ENCODE data around the gene GPN2.
A peak's percentile ranks its signal among the peaks of the same experiment; 100 is the strongest.

GPN2 gene

GRCh38 chr1:26831546-26832248 lies 58.4 kb downstream of the GPN2 start:
- no peak for DNase-seq (ENCODE audit: low spot score)

DNA sequence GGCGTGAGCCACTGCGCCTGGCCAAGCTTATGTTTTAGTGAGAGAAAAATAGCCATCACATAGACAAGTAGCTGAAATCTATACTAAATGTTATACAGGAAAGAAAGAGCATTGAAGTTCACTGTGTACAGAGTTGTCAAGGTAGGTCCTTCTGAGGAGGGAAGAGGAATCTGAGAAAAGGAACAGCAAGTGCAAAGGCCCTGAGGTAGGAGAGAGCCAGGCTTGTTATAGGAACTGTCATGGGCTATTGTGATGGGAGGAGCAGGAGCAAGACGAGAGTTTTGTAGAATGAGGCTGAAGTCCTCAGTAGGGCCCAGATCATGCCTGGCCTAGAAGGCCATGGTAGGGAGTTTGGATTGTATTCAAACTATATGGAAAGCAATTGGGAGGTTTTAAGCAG lies 59.0 kb downstream of the GPN2 start:
- no peak for DNase-seq (ENCODE audit: low spot score)

DNA sequence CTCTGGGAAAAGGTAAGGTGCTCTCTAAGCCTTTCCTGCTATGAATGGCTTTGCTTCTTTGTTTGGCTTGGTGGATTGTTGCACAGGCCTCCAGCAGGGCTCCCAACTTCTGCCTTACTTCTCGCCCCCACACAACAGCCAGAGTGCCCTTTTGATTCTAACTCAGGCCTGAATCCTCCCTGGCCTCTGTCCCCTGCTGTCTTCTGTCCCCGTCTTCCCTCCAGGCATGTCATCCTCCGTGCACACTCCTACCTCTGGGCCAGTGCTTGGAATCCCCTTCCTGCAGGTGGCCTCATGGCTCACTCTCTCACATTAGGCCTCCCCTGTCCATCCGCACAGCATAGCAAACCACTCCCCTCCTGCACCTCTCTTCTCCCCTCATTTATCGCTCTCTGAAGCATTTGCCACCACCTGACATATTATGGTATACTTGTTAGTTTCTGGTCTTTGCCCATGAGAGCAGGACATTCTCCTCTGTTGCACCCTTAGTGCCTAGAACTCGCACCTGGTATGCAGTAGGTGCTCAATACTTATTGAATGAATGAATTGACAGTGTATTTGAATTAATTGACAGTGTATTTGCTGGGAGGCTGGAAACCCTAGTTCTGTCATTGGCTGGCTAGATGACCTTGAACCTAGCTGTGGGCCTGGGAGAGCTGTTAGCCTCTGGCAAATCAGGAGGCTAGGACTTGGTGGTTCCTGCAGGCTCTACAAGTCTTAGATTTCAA lies 60.7 kb downstream of the GPN2 start:
- no peak for DNase-seq (ENCODE audit: low spot score)

DNA sequence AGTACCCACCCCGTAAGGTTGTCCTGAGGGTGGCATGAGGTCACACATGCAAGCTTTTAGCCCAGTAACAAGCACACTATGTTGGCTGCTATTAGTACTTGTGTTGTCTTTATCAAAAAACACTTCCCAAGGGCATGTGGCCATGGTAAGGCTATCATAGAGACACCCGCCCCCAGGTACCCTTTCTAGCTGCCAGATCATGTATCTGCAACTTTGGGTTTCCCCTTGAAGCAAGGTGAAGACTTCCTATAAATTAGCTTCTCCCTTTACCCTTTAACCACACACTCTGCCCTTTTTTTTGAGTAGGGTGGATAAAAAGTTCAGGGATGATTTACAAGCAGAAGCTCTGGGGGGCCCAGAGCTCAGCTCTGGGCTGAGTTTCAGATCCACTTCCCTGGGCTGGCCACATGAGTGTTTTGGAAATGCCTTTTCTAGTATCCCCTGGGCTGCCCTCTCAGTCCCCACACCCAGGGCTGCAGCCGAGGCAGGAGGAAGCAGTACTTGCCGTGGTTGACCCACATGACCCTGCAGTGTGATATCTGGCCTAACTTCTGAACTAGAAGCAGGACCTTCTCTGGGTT lies 61.6 kb downstream of the GPN2 start:
- DNase-seq (ENCODE audit: low spot score) = no peak

DNA sequence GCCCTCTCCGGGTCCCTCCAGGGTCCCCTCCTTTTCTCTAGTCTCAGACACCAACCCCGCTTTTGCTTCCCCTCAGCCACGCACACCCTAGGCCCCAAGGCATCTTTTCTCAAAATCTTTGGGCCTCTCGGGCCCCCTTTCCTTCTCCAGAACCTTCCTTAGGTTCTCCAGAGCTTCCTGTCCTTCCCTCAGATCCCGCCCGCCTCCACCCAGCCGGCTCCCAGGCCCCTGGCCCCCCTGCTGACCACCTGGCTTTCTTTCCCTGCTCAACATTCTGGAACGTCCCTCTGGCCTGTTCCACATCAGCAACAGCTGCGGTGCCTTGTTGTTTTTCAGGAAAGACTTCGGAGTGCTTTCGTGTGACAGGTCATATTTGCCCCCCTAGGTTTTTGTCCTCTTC lies 62.4 kb downstream of the GPN2 start:
- no peak for DNase-seq (ENCODE audit: low spot score)

- DNase-seq (ENCODE audit: low spot score) = no peak
Measured at GRCh38 chr1:26827106-26827604, 62.9 kb downstream of the GPN2 start.

DNA sequence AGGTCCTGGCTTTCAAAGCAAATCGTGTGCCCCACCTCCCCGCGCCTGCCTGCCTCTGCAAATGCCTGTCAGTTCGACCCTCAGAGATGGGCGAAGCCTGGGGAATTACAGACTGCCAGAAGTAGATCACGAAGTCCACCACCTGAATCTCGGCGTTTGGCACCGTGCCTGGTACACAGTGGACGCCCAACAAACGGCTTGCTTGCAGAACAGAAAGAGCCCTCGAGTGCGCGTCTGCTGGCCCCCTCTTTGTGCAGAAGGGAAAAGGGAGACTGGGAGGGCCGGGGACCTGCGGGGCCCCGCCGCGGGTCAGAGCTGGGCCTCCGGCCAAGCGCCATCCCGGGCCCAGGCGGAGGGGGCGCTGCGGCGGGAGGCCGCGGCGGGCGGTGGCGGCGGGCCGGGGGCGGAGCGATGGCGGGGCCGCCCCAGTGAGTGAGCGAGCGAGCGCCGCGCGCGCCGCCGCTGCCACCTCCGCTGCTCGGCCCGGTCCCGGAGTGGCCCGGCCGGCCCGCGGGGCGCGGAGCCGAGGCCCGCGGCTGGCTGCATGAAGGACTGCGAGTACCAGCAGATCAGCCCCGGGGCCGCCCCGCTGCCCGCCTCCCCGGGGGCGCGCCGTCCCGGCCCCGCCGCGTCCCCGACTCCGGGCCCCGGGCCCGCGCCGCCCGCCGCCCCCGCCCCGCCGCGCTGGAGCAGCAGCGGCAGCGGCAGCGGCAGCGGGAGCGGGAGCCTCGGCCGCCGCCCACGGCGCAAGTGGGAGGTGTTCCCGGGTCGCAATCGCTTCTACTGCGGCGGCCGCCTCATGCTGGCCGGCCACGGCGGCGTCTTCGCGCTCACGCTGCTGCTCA lies 63.6 kb downstream of the GPN2 start, which contains the start of gene ZDHHC18:
Gene ZDHHC18 (plus strand): TSS at position 428 of the 845 bp plus-strand sequence. CDS start 117 bp downstream, at position 545.
- peak; percentile 97 for DNase-seq (ENCODE audit: low spot score)
